DOHH2 (cell line): Measurements from ENCODE around the gene MUC5AC.

Source experiments
- H3F3A ChIP-seq: fragments of 200-600 bp; sonication (generic), shearing (Covaris generic); 2 replicates; pipeline ENCODE4 v1.6.0; 2016; ENCODE audit warnings: antibody characterized with exemption, mild to moderate bottlenecking; ENCODE audit not compliant: control insufficient read depth, insufficient read depth
- H3K27ac ChIP-seq: fragments of 200-600 bp; sonication (generic); 2 replicates; pipeline ENCODE4 v1.5.1; 2014; ENCODE audit warnings: low read depth, mild to moderate bottlenecking, low read length, moderate library complexity
- H3K27me3 ChIP-seq: fragments of 200-600 bp; sonication (generic); 2 replicates; pipeline ENCODE4 v1.6.1; 2014; ENCODE audit warnings: mild to moderate bottlenecking, low read length, mixed read lengths; ENCODE audit not compliant: control insufficient read depth
- H3K36me3 ChIP-seq: fragments of 200-600 bp; sonication (generic); 2 replicates; pipeline ENCODE4 v1.6.1; 2014; ENCODE audit warnings: mild to moderate bottlenecking, low read length, moderate library complexity, mixed read lengths; ENCODE audit not compliant: control insufficient read depth
- H3K4me1 ChIP-seq: fragments of 200-600 bp; sonication (generic); 2 replicates; pipeline ENCODE4 v1.6.1; 2014; ENCODE audit warnings: mild to moderate bottlenecking, low read length, mixed read lengths; ENCODE audit not compliant: control insufficient read depth
- H3K4me2 ChIP-seq: fragments of 200-600 bp; sonication (generic); 2 replicates; pipeline ENCODE4 v1.6.0; 2014; ENCODE audit warnings: mild to moderate bottlenecking, low read length, moderate library complexity
- H3K4me3 ChIP-seq: fragments of 200-600 bp; sonication (generic); 2 replicates; pipeline ENCODE4 v1.5.1; 2014; ENCODE audit warnings: mild to moderate bottlenecking, low read length, mixed read lengths
- H3K79me2 ChIP-seq: fragments of 200-600 bp; sonication (generic); 2 replicates; pipeline ENCODE4 v1.6.1; 2014; ENCODE audit warnings: mild to moderate bottlenecking, low read length, mixed read lengths; ENCODE audit not compliant: control insufficient read depth
- H3K9me2 ChIP-seq: fragments of 200-600 bp; sonication (generic); replicated peaks from 2 replicates; pipeline ENCODE4 v1.6.1; 2014; ENCODE audit warnings: mild to moderate bottlenecking, low read length, mixed read lengths; ENCODE audit not compliant: control insufficient read depth
- H3K9me3 ChIP-seq: fragments of 200-600 bp; sonication (generic); 2 replicates; pipeline ENCODE4 v1.6.1; 2014; ENCODE audit warnings: antibody characterized with exemption, low read length, mixed read lengths; ENCODE audit not compliant: control insufficient read depth, insufficient read depth
- H4K20me1 ChIP-seq: fragments of 200-600 bp; sonication (generic); 2 replicates; pipeline ENCODE4 v1.6.0; 2014; ENCODE audit warnings: low read depth, mild to moderate bottlenecking, antibody characterized with exemption, low read length, moderate library complexity; ENCODE audit not compliant: control insufficient read depth, insufficient read depth
- EZH2phosphoT487 ChIP-seq: fragments of 200-600 bp; sonication (generic); IDR thresholded peaks from 2 replicates; pipeline ENCODE4 v1.6.1; 2017; ENCODE audit warnings: borderline replicate concordance, mild to moderate bottlenecking, antibody characterized with exemption, low read length, moderate library complexity, mixed read lengths
- TF ChIP-seq, protein P1 (sequence below): fragments of 200-600 bp; sonication (generic); IDR thresholded peaks from one replicate; pipeline ENCODE4 v1.5.1; 2014; ENCODE audit warnings: antibody characterized with exemption, mild to moderate bottlenecking, low read depth, low read length; ENCODE audit not compliant: poor library complexity, severe bottlenecking

The MUC5AC gene

DNA sequence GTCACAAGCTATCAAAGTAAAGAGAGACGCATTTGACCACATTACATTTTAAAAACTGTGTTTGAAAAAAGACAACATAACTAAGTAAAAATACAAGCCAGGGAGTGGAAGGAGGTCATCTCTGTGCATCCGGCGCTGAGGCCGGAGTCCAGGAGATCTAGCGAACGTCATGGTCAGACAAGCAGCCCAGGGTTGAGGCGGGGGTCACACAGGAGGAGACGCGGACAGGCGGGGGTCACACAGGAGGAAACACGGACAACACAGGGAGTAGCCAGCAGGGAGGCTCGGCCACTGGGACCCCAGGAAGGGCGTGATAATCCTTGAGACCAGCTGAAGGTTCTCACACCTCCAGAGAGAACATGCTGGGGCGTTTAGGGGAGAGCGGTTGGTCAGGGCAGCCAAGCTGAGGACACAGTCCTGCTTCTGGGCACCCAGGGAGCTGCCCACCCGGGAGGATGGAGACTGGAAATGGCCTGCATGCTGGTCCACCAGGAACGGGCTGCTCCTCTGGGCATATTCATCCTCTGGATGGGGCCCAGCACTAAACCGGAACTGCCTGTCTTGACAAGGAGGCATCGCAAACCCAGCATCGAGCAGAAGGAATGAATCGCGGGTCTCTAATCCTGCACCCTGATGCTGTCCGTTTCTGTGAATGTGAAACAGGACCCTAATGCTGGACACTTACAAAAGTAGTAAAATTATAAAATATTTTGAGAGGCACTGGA lies 40.9 kb upstream of the MUC5AC start:
- Histone ChIP-seq H3K27me3 (no peaks in the 10 kb centered on the region), H3K27ac (no peak overlapping the region), H4K20me1 (no peaks in the 10 kb centered on the region), H3K4me3 (no peak overlapping the region), H3F3A (no peaks in the 10 kb centered on the region), H3K9me3 (peaks cover 9% of the 10 kb centered on the region; the same call in 1 of the 2 replicates), H3K9me2 (no peaks in the 10 kb centered on the region), H3K4me1 (no peaks in the 10 kb centered on the region), H3K4me2 (no peak overlapping the region), H3K79me2 (no peaks in the 10 kb centered on the region), H3K36me3 (no peaks in the 10 kb centered on the region)
- TF ChIP-seq, protein P1, sequence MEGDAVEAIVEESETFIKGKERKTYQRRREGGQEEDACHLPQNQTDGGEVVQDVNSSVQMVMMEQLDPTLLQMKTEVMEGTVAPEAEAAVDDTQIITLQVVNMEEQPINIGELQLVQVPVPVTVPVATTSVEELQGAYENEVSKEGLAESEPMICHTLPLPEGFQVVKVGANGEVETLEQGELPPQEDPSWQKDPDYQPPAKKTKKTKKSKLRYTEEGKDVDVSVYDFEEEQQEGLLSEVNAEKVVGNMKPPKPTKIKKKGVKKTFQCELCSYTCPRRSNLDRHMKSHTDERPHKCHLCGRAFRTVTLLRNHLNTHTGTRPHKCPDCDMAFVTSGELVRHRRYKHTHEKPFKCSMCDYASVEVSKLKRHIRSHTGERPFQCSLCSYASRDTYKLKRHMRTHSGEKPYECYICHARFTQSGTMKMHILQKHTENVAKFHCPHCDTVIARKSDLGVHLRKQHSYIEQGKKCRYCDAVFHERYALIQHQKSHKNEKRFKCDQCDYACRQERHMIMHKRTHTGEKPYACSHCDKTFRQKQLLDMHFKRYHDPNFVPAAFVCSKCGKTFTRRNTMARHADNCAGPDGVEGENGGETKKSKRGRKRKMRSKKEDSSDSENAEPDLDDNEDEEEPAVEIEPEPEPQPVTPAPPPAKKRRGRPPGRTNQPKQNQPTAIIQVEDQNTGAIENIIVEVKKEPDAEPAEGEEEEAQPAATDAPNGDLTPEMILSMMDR = no peak
- TF ChIP-seq EZH2phosphoT487 = no peak

DNA sequence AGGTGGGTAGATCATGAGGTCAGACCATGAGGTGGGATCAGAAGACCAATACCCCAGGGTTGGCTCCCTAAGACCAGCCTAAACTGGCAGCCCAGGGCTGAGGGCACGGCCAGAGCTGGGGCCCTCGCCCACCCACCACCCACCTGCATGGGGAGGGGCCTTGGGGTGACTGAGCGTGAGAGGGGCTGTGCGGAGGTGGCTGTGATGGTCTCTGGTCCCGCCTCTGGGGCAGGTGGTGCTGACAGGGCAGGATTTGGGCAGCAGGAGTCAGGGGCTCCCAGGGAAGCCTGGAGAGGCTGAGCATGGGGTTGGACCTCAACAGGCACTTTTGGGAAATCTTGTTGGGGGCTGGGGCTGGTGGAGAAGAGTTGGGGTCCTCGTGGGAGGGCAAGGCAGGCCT lies 39.8 kb upstream of the MUC5AC start:
- Histone ChIP-seq H3K27me3 (no peaks in the 10 kb centered on the region), H3K9me3 (no peaks in the 10 kb centered on the region), H3K4me2 (no peak overlapping the region), H4K20me1 (no peaks in the 10 kb centered on the region), H3K79me2 (no peaks in the 10 kb centered on the region), H3K36me3 (no peaks in the 10 kb centered on the region), H3F3A (no peaks in the 10 kb centered on the region), H3K4me3 (no peak overlapping the region), H3K4me1 (no peaks in the 10 kb centered on the region), H3K9me2 (no peaks in the 10 kb centered on the region), H3K27ac (no peak overlapping the region)
- TF ChIP-seq, protein P1 = no peak
- TF ChIP-seq EZH2phosphoT487 = no peak

DNA sequence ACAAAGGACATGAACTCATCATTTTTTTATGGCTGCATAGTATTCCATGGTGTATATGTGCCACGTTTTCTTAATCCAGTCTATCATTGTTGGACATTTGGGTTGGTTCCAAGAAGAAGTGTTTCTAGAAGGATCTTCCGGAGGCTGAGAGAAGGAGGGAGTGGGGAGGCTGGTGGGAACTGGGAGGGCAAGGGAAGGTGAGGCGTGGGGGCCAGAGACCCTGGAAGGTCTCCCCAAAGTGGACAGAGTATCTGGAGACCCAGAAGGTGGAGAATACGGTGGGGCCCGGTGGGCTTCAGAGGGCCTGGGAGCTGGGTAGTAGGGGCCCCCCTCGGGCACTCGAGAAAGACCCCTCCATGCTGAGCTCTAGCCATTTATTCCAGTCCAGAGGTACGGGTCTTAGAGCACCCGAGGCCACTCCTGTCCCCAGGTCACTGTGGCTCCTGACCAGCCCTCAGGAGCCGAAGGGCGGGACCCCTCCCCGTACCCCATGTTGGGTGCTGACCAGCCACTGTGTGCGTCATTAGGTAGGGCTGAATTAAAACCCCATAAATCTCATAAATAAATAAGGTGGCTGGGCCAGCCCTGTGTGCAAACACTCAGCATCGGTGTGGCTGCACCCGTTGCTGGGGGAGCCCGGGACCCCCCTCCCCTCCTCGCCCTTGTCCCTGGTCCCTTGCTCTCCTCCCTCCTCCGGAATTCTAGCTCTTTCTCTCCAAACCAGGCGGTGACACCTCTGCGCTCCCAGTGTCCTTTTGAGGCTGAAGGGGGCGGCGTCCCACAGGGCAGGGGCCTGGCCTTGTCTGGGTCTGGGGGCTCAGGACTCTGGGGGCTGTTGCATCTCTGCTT lies 38.8 kb upstream of the MUC5AC start:
- H3K9me2 ChIP-seq = no peaks in the 10 kb centered on the region
- no peaks in the 10 kb centered on the region for H4K20me1 ChIP-seq
- no peak overlapping the region for H3K4me2 ChIP-seq
- H3K79me2 ChIP-seq = no peaks in the 10 kb centered on the region
- H3F3A ChIP-seq = no peaks in the 10 kb centered on the region
- TF ChIP-seq, protein P1 = no peak
- no peak for TF ChIP-seq EZH2phosphoT487
- H3K27me3 ChIP-seq = no peaks in the 10 kb centered on the region
- no peak overlapping the region for H3K27ac ChIP-seq
- no peaks in the 10 kb centered on the region for H3K36me3 ChIP-seq
- H3K4me1 ChIP-seq = no peaks in the 10 kb centered on the region
- no peak overlapping the region for H3K4me3 ChIP-seq
- no peaks in the 10 kb centered on the region for H3K9me3 ChIP-seq
